ENCODE results near the gene TMEM120B. TPM values are rescaled to one million over a fixed set of nuclear protein-coding genes. Genes with fewer than 3 reads are reported as not detected.
"Not testable (repeated sequence)": the region's sequence is repeated elsewhere in the genome, so short reads cannot be mapped to it uniquely, and the experiment has no call there.

TMEM120B gene
- total RNA-seq, 1 donor, result 8.0 TPM

GRCh38 chr12:121751749-121752351, 39.3 kb downstream of the TMEM120B start:
- TF ChIP-seq CTCF (IDR thresholded peaks at IDR 0.05; ENCODE audit: insufficient read depth, low read length), result no peak
- no peak for DNase-seq (ENCODE audit: low read depth)
- H3K4me3 ChIP-seq (ENCODE audit: low read depth, low read length), result no peak overlapping the region

GRCh38 chr12:121753844-121754264, 41.3 kb downstream of the TMEM120B start:
- no peak overlapping the region for H3K4me3 ChIP-seq (ENCODE audit: low read depth, low read length)
- TF ChIP-seq CTCF (IDR thresholded peaks at IDR 0.05; ENCODE audit: insufficient read depth, low read length), result no peak
- no peak for DNase-seq (ENCODE audit: low read depth)

GRCh38 chr12:121754836-121755235, 42.3 kb downstream of the TMEM120B start:
- no peak for TF ChIP-seq CTCF (IDR thresholded peaks at IDR 0.05; ENCODE audit: insufficient read depth, low read length)
- no peak for DNase-seq (ENCODE audit: low read depth)
- no peak overlapping the region for H3K4me3 ChIP-seq (ENCODE audit: low read depth, low read length)

GRCh38 chr12:121755591-121755990, 43.0 kb downstream of the TMEM120B start:
- no peak overlapping the region for H3K4me3 ChIP-seq (ENCODE audit: low read depth, low read length)
- no peak for DNase-seq (ENCODE audit: low read depth)
- no peak for TF ChIP-seq CTCF (IDR thresholded peaks at IDR 0.05; ENCODE audit: insufficient read depth, low read length)

- not testable (repeated sequence) for DNase-seq (ENCODE audit: low read depth); H3K4me3 ChIP-seq (ENCODE audit: low read depth, low read length)
Observed at GRCh38 chr12:121758536-121758935, 46.0 kb downstream of the TMEM120B start.

GRCh38 chr12:121762269-121762668, 49.7 kb downstream of the TMEM120B start:
- H3K4me3 ChIP-seq (ENCODE audit: low read depth, low read length), result no peak overlapping the region
- TF ChIP-seq CTCF (IDR thresholded peaks at IDR 0.05; ENCODE audit: insufficient read depth, low read length), result no peak
- DNase-seq (ENCODE audit: low read depth), result peak; percentile 34

GRCh38 chr12:121764808-121765207, 52.3 kb downstream of the TMEM120B start:
- TF ChIP-seq CTCF (IDR thresholded peaks at IDR 0.05; ENCODE audit: insufficient read depth, low read length), result no peak
- H3K4me3 ChIP-seq (ENCODE audit: low read depth, low read length), result no peak overlapping the region
- DNase-seq (ENCODE audit: low read depth), result no peak
